NCI-H446 treated with DMSO at 0.1 percent for 48 hours (cell line): ENCODE data around the gene SLC29A3.

ENCODE experiments used
- DNase-seq: peaks from one replicate; lab custom pipeline; 2025; lab: John Stamatoyannopoulos, UW

SLC29A3 gene

DNA sequence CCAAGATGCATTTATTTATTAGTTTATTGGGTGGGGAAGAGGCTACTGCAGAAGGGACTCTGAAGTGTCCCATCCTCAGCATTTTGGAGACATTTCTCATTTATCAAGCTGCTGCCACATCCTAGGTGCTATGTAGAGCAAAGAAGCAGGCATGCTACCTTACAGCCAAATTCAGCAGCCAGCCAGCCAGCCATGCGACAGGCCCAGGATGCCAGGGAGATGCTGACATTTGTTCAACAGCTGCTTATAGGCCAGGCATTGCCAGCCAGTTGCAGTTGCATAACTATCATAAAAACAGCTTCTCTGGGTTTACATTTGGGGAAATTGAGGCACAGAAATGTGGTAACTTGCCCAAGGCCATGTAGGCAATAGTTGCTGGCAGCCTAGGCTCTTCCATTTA is 2.3 kb downstream of the SLC29A3 start:
- no peak for DNase-seq

- no peak for DNase-seq
Measured at GRCh38 chr10:71323407-71323806, 4.3 kb downstream of the SLC29A3 start.

- no peak for DNase-seq
Measured at GRCh38 chr10:71324743-71325142, 5.7 kb downstream of the SLC29A3 start.

DNA sequence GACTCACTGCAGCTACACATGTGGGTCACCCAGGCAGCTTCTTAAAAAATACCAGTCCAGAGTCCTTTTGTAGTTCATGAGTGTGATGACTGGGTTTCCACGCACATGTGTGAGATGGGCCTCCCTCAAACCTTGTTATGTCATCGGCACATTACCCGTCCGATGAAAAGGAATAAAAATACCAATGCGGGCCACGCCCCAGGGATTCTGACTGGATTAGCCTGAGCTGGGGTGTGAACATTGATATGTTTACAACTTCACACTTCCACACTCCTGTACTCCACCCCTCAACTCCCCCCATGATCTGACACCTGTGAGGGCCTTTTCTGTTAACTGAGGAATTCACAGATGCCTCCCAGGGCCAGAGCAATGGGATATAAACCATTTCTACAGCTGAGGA is 6.2 kb downstream of the SLC29A3 start:
- no peak for DNase-seq

DNA sequence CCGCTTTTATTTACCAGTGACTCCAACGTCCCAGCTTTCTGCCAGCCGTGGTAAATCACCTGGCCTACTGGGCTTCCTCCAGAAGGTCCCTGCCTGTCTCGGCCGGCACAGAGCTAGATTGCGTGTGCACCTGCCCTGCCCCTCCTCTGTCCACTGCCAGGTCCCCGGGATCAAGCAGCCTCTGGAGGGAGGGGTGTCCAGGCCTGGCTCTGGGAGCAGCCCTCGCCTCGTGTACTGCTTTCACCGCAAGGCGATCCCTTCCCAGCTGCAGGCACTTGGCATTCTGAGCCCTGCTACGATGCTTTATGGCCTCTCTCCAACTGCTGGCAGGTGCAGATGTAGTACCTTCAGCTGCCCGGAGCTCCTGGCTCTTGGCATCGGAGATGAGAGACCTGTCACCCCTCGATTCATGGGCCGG is 7.4 kb downstream of the SLC29A3 start:
- no peak for DNase-seq

DNA sequence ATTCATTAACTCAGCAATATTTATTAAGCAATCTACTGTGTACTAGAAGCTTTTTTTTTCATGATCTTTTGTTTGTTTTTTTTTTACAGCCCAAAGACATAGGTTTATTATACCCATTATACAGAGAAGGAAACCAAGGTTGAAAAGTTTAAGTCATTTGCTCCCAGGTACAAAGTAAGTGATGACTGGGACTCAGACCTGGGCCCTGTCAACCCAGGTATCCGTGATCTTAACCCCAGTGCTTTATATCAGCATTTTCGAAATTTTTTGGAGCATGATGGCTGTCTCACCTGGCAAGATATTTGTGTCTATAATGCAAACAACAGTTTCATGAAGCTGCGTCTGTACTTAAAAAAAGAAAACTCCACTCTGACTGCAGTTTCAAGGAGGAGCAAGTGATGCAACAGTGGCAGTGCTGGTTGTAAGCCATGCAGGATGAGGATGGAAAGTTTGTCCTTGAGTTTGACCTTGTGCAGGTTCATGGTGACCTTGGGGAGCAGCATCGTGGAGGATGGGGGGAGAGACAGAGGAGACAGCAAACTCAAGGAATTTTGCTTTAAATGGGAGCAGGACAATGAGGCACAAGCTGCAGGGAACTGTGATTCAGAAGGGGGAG is 11.8 kb downstream of the SLC29A3 start:
- no peak for DNase-seq

DNA sequence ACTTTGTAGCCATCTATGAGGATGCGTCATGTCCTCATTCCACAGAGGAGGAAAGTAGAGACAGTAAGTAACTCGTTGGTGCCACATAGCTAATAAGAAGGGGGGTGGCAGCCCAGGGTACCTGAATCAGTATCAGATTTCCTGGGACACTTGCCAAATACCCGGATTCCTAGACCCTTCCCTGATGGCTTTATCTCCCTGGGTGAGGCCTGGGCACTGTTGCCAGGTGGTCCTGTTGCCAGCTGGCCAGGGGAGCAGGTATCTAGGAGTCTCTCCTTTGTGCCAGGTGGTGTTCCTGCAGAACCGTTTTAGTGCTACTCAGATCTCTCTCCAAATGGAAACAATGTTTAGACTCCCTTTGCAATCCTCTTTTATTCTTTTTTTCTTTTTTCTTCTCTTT is 12.7 kb downstream of the SLC29A3 start:
- no peak for DNase-seq

DNA sequence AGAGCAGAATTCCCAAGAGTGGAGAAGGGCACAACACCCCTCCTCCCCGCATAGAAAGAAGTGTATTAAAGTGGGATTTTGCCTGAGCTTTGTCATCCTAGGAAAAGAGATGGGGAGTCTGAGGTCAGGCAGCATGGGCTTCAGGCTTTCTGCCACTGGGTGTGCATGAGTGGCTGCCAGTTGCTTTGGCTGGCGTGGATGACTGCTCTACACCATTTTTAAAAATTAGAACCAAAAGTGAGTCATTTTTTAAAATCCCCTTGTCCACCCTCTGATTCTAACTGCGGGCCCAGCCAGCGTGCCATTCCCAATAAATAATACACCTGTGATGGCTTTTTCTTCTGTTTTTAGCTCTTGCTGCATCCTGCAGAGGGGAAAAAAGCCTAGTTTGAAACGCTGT is 13.4 kb downstream of the SLC29A3 start:
- DNase-seq, result no peak

DNA sequence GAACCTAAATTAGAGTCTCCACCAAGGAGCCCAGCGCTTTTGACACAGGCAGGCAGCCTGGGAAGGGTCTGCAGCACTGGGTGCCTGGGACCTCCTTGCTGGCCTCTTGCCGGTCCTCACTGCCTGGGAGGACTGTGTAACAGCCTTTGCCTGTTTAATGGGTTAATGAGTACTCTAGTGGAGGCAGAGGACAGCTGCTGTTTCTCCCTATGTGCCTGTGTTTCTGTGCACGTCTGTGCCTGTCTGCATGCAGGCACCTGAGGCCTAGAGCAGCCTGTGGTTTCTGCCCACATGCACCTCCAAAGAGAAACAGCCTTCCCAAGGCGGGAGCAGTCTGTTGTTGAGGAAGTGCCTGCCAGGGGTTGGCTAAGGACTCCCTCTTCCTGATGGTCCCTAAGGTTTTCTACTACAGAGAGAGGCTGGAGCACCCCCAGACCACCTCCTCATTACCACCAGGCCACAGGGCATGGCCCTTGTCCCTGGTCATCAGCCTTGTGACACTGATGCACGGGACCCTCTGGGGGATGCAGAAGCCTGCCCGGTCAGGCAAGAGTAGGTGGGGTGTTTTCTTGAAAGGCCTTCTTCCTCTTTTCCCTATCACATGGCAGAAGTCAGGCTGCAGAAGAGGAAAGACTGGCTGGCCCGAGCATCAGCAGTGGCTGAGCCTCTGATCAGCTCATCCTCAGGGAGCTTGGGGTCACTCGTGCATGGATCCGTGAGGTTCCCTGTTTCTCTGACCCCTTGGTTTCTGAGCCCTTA is 14.2 kb downstream of the SLC29A3 start:
- DNase-seq, result no peak

DNA sequence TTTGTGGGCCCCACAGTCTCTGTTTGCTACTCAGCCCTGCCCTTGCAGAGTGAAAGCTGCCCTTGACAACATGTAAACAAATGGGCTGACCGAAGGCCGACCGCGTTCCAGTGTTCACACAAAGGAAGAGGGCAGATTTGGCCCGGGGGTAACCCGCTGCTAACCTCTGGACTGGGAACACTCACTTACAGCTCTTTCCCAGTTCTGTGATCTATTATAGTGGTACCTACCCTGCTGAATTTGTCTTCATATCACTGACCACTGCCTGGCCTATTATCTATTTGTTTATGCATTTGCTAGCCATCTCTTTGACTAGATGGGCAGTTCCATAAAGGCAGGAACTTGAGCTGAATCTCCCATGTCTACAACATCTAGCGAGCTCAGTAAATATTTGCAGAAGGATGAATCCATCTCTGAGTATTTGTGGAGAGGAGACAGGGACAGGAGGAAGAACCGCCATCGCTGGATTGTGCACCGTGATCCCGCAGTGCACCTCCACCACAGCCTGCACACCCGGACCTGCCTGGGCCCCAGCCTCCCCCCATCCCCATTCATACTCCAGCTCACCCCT is 15.2 kb downstream of the SLC29A3 start:
- no peak for DNase-seq

DNA sequence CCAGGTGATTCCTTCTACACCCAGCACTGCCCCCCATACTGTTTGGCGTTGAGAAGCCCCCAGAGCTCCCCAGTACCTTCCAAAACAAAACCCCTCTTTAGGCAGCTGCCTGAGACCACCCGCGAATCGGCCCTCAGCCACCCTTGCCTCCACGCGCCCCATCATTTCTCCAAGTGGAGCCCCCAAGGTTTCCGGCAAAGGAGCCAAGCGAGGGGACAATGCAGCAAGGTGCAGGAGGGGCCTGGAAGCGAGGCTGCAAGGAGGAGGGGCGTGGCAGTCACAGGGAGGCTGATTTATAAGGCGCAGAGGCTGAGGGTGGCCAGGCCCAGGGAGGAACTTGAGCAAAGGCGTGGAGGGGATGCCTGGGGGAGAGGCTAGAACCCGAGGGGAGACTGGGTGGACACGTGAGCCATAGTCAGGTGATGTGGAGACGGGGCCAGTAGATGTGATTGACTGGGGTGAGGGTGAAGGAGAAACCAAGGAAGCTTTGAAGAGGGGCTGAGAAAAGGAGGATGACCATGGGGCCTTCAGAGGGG is 16.2 kb downstream of the SLC29A3 start:
- DNase-seq, result no peak

- DNase-seq, result no peak
Measured at GRCh38 chr10:71336632-71337031, 17.6 kb downstream of the SLC29A3 start.

DNA sequence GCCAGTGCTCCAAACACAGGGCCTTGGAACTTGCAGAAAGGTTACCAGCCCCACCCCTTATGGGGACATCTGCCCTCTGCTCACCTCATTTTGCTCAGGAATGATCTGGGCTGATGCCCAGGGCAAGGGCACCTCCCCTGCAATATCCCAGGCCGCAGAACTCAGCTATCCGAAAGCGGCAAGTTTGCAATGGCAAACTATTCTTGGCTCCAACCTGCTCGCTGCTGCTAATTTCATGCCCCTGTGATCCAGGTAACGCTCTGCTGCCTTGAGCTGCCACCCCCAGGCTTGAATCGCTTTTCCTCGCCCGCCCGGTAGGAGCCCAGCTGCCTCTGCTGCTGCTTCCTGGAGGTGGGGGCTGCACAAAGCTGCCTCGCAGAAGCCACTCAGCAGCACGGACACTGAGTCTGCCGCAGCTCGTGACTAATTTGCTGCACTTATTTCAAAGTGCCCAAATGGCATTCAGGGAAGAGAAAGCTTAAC is 18.2 kb downstream of the SLC29A3 start:
- no peak for DNase-seq

- no peak for DNase-seq
Measured at GRCh38 chr10:71338728-71339495, 19.9 kb downstream of the SLC29A3 start.

- no peak for DNase-seq
Measured at GRCh38 chr10:71339796-71340589, 20.9 kb downstream of the SLC29A3 start.

- no peak for DNase-seq
Measured at GRCh38 chr10:71342573-71343391, 23.7 kb downstream of the SLC29A3 start.

GRCh38 chr10:71343392-71343773 is 24.3 kb downstream of the SLC29A3 start:
- DNase-seq, result no peak

DNA sequence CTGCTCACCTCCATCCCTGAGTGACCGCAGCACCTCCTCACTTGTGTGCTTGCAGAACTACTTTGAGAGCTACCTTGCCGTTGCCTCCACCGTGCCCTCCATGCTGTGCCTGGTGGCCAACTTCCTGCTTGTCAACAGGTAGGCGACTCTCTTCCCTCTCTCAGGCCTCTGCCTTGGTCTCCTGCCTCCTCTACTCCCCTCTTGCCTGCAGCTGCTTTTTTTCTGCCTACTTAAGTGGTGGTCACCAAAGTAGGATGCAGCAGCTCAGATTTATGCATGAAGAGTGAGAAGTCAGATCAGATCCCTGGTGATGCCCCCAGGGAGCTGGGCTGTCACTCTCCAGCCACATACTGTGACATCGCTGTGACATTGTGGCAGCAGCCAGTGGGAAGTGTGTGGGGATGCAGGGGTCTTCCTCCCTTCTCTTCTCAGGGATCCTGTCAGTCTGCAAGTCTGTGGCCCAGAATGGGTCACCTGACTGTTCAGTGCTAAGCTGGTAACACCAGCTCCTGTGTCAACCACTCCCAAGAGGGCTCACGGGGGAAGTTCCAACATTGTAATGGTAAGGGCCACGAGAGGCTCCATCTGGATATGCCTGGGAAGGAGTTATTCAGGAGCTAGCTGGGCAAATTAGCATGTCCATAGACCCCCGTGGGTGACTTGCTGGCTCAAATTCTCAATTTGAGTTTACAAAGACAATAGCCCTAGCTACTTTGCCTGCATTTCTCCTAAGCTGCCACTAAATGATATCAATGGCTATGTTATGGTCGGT is 25.3 kb downstream of the SLC29A3 start:
- DNase-seq, result no peak

DNA sequence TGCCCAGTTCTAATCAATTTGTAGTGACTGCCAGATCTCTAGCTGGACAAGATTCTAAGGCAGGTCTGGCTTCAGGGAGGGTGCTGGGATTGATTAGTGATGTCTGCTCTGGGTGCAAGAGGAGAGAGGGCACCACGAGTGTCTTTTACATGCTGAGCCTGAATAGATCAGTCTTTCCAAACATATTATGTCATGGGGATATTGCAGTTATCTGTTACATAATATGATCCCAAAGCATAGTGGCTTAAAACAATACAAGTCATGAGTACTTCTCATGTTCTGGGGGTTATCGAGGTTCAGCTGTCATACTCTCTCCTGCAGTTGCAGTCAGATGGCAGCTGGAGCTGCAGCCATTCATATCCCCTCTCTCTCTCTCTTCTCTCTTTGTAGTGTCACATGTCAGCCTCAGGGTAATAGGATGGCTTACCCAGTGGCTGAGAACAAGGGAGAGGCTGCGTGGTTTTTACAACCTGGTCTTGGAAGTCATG is 26.0 kb downstream of the SLC29A3 start:
- no peak for DNase-seq

DNA sequence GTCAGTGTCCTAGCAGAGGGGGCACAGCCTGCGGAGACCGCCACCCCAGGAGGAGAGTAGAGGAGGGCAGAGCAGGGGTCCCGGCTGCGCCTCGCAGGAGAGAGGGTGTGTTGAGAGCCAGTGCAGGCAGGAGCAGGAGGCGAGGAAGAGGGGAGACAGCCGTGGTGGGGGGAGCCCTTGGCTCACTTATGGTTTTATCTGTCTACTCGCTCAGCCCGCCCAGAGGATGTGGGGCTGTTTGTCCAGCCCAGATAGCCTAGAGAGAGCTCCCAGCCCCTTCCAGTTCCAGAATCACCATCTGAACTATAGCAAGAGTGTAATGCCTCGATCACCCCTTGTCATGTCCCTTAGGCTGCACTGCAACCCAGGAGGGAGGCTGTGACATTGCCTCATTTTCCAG is 26.6 kb downstream of the SLC29A3 start:
- no peak for DNase-seq
